GM19238 (cell line): ENCODE measurements around the gene NBPF3.
"Not testable (repeated sequence)": the region's sequence is repeated elsewhere in the genome, so short reads cannot be mapped to it uniquely, and the experiment has no call there.

Experiments used
- DNase-seq: peaks from one replicate; pipeline ENCODE4 v3.0.0; 2011; ENCODE audit warnings: low spot score; ENCODE audit not compliant: insufficient read length

NBPF3 gene

GRCh38 chr1:21439721-21440629 lies at the start of gene NBPF3:
NBPF3 (plus strand) TSS chr1:21440137; CDS start chr1:21445087, 4,950 bp downstream.
- DNase-seq: peak; percentile 71

GRCh38 chr1:21391497-21391896 lies 48.4 kb upstream of the NBPF3 start:
- no peak for DNase-seq

GRCh38 chr1:21392587-21393263 lies 47.2 kb upstream of the NBPF3 start:
- DNase-seq: no peak

- no peak for DNase-seq
Measured at GRCh38 chr1:21396516-21396915, 43.4 kb upstream of the NBPF3 start.

- no peak for DNase-seq
Measured at GRCh38 chr1:21397813-21398188, 42.1 kb upstream of the NBPF3 start.

- not testable (repeated sequence) for DNase-seq
Measured at GRCh38 chr1:21401726-21402346, 38.1 kb upstream of the NBPF3 start.

- no peak for DNase-seq
Measured at GRCh38 chr1:21406659-21407058, 33.3 kb upstream of the NBPF3 start.

GRCh38 chr1:21409897-21410296 lies 30.0 kb upstream of the NBPF3 start:
- DNase-seq: not testable (repeated sequence)

GRCh38 chr1:21414015-21414414 lies 25.9 kb upstream of the NBPF3 start:
- no peak for DNase-seq

GRCh38 chr1:21420378-21420777 lies 19.6 kb upstream of the NBPF3 start:
- not testable (repeated sequence) for DNase-seq

GRCh38 chr1:21421307-21421706 lies 18.6 kb upstream of the NBPF3 start:
- not testable (repeated sequence) for DNase-seq

GRCh38 chr1:21427798-21428480 lies 12.0 kb upstream of the NBPF3 start:
- not testable (repeated sequence) for DNase-seq

- not testable (repeated sequence) for DNase-seq
Measured at GRCh38 chr1:21428481-21429073, 11.4 kb upstream of the NBPF3 start.

- not testable (repeated sequence) for DNase-seq
Measured at GRCh38 chr1:21429210-21429609, 10.7 kb upstream of the NBPF3 start.

GRCh38 chr1:21430875-21431274 lies 9.1 kb upstream of the NBPF3 start:
- DNase-seq: not testable (repeated sequence)

GRCh38 chr1:21434394-21434793 lies 5.5 kb upstream of the NBPF3 start:
- DNase-seq: no peak

- no peak for DNase-seq
Measured at GRCh38 chr1:21435646-21436487, 4.1 kb upstream of the NBPF3 start.

GRCh38 chr1:21436488-21437340 lies 3.2 kb upstream of the NBPF3 start:
- DNase-seq: no peak

- DNase-seq: no peak
Measured at GRCh38 chr1:21437341-21437640, 2.6 kb upstream of the NBPF3 start.
